H1 (cell line): ENCODE measurements around the gene L3MBTL2. TPM values are rescaled to one million over a fixed set of nuclear protein-coding genes. Genes with fewer than 3 reads are reported as not detected.

Experiments
- CHD1 ChIP-seq: IDR thresholded peaks from 2 replicates; pipeline ENCODE4 v1.6.1; 2012; ENCODE audit warnings: low read depth, low read length, improper control_type of control experiment
- CREB1 ChIP-seq: IDR thresholded peaks from 2 replicates; pipeline ENCODE4 v1.6.1; 2012; ENCODE audit warnings: inconsistent platforms
- polyA plus RNA-seq, 7 experiments: library from polyadenylated mRNA; depleted of rRNA in 3 of 7; stranded (reverse) in 5 of 7; unstranded in 2 of 7; fragments of >200 nt in 5 of 7; fragments of 200-250 nt in 2 of 7; gene quantifications; 1 replicate in 5 of 7; 2 replicates in 1 of 7; 4 replicates in 1 of 7; pipeline versions ENCODE4 v1.2.1 to v1.2.3, GENCODE V29; 2011 to 2013; ENCODE audit warnings: missing spikeins in 2 of 7, mixed read lengths in 2 of 7
- total RNA-seq: library from RNA; stranded (reverse); fragmentation: NEBNext Ultra II Directional; extraction: Animal tissue kit (Norgen Biotek cat#: 25700); gene quantifications from 2 replicates; pipeline ENCODE4 v1.2.1, GENCODE V29; 2021

Gene L3MBTL2
- total and polyA plus RNA-seq, 2 of the 8 experiments (the other 6 are each of a cell fraction or from before 2014, with no cell fraction given), result 23.9 to 24.9 TPM

DNA sequence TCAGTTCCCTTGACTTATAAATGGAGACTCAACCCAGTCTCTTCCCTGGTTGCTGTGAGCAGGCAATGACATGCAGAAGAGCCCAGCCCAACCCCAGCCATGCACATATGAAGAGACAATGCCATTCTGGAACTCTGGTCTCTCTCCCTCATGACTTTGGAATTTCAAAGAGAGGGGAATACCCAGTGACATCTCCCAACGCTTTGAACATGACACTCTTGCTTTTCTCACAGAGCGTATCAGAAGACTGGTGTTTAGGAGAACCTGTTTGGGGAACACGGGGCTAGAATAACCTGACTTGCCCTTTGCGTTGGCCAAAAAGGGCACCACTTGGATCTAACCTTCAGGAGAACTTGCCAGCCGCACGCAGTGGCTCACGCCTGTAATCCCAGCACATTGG lies 68.0 kb downstream of the L3MBTL2 start (continued):
- TF ChIP-seq CREB1 (no peak), CHD1 (no peak)
- TF ChIP-seq, all 59 proteins: peak for 0
